SIG-M5 (cell line): ENCODE results near the gene TREH.
"Not testable (repeated sequence)": the region's sequence is repeated elsewhere in the genome, so short reads cannot be mapped to it uniquely, and the experiment has no call there.

Source experiments
- DNase-seq: peaks from one replicate; lab custom pipeline; 2025; lab: John Stamatoyannopoulos, UW

The TREH gene

GRCh38 chr11:118696673-118697226, 17.3 kb upstream of the TREH start:
- no peak for DNase-seq

GRCh38 chr11:118694771-118695170, 15.3 kb upstream of the TREH start:
- no peak for DNase-seq

GRCh38 chr11:118694185-118694584, 14.7 kb upstream of the TREH start:
- no peak for DNase-seq

- no peak for DNase-seq
These were observed 12.7 kb upstream of the TREH start for GRCh38 chr11:118691926-118692830.

GRCh38 chr11:118690553-118691304, 11.3 kb upstream of the TREH start:
- DNase-seq: no peak

- DNase-seq: no peak
These were observed 10.6 kb upstream of the TREH start for GRCh38 chr11:118689852-118690552.

GRCh38 chr11:118689503-118689851, 10.0 kb upstream of the TREH start:
- DNase-seq: no peak

- no peak for DNase-seq
These were observed 9.5 kb upstream of the TREH start for GRCh38 chr11:118688851-118689502.

- DNase-seq: not testable (repeated sequence)
These were observed 8.9 kb upstream of the TREH start for GRCh38 chr11:118688339-118688738.

- DNase-seq: no peak
These were observed 8.5 kb upstream of the TREH start for GRCh38 chr11:118687906-118688305.

- no peak for DNase-seq
These were observed 4.7 kb upstream of the TREH start for GRCh38 chr11:118684187-118684586.

GRCh38 chr11:118682939-118683338, 3.5 kb upstream of the TREH start:
- not testable (repeated sequence) for DNase-seq

GRCh38 chr11:118682372-118682771, 2.9 kb upstream of the TREH start:
- no peak for DNase-seq

GRCh38 chr11:118678908-118679307, 542 bp downstream of the TREH start:
- not testable (repeated sequence) for DNase-seq

- DNase-seq: no peak
These were observed 1.5 kb downstream of the TREH start for GRCh38 chr11:118677977-118678376.

GRCh38 chr11:118674082-118674435, 5.4 kb downstream of the TREH start:
- DNase-seq: no peak

GRCh38 chr11:118673361-118674081, 5.9 kb downstream of the TREH start:
- DNase-seq: no peak

GRCh38 chr11:118672846-118673245, 6.6 kb downstream of the TREH start:
- DNase-seq: no peak

GRCh38 chr11:118671254-118671653, 8.2 kb downstream of the TREH start:
- no peak for DNase-seq

- DNase-seq: no peak
These were observed 9.4 kb downstream of the TREH start for GRCh38 chr11:118670063-118670462.

GRCh38 chr11:118666371-118666770, 13.1 kb downstream of the TREH start:
- no peak for DNase-seq
